ENCODE measurements around the gene NUP54. TPM values are rescaled to one million over a fixed set of nuclear protein-coding genes. Genes with fewer than 3 reads are reported as not detected.

The NUP54 gene
- total and polyA plus RNA-seq, 2 of the 8 experiments (the other 6 are each of a cell fraction or from before 2014, with no cell fraction given) = 51.4 to 103 TPM

GRCh38 chr4:76156635-76157034 is 8.4 kb upstream of the NUP54 start:
- 85% methylated on average over 2 of the region's 2 CpGs; no CpG with 5 or more reads in 1 of the 2 experiments for WGBS, 2 experiments (ENCODE audit: extremely low coverage in 1 of 2, insufficient coverage in 1 of 2, insufficient read length in 1 of 2, insufficient replicate concordance in 2 of 2, low coverage in 1 of 2, low lambda C conversion rate in 2 of 2, missing lambda C conversion rate in 1 of 2)
- Histone ChIP-seq H3K79me2 (ENCODE audit: control insufficient read depth in 1 of 2, insufficient read depth in 2 of 2, low read length in 2 of 2) (no peaks in the 10 kb centered on the region), H4K5ac (ENCODE audit: insufficient read length, low read depth, low read length) (no peak overlapping the region), H2BK15ac (ENCODE audit: low read length) (no peak overlapping the region), H3K4ac (replicated peaks; ENCODE audit: insufficient read length, low read depth, low read length) (no peak overlapping the region), H4K20me1 (replicated peaks in 1 of 2; ENCODE audit: control insufficient read depth in 1 of 2, insufficient read depth in 2 of 2, low read length in 2 of 2) (no peaks in the 10 kb centered on the region), H3K4me2 (ENCODE audit: insufficient read depth in 1 of 2, low read depth in 2 of 2, low read length in 2 of 2) (no peak overlapping the region), H4K91ac (replicated peaks; ENCODE audit: insufficient read length, low read length) (no peak overlapping the region), H2BK120ac (replicated peaks; ENCODE audit: low read depth, low read length) (no peak overlapping the region), H3K23ac (ENCODE audit: insufficient read length) (no peak overlapping the region), H3K27me3 (replicated peaks in 1 of 4; ENCODE audit: control insufficient read depth in 3 of 4, extremely low read depth in 1 of 4, insufficient read depth in 3 of 4, low read length in 3 of 4) (no peaks in the 10 kb centered on the region), H3K4me1 (replicated peaks in 1 of 4; ENCODE audit: control insufficient read depth in 3 of 4, insufficient read depth in 4 of 4, low read length in 3 of 4) (no peaks in the 10 kb centered on the region), H3K23me2 (ENCODE audit: low read depth, low read length) (no peaks in the 10 kb centered on the region), H3K56ac (replicated peaks; ENCODE audit: insufficient read length, low read depth, low read length) (no peak overlapping the region), H3K18ac (ENCODE audit: extremely low read depth, low read length) (no peak overlapping the region), H2BK12ac (ENCODE audit: low read depth, low read length) (no peak overlapping the region), H3K9ac (replicated peaks in 1 of 4; ENCODE audit: extremely low read depth in 1 of 4, low read depth in 3 of 4, low read length in 3 of 4) (no peak overlapping the region), H3K14ac (ENCODE audit: insufficient read length) (no peak overlapping the region), H2AK5ac (ENCODE audit: low read depth, low read length) (no peak overlapping the region), H3K4me3 (ENCODE audit: extremely low read depth in 1 of 4, insufficient read depth in 2 of 4, low read depth in 3 of 4, low read length in 4 of 4) (no peak overlapping the region), H3K79me1 (ENCODE audit: low read depth, low read length) (no peaks in the 10 kb centered on the region), H3K9me3 (ENCODE audit: insufficient read depth in 2 of 2, low read depth in 1 of 2, low read length in 1 of 2) (no peaks in the 10 kb centered on the region), H2BK5ac (ENCODE audit: low read depth, low read length) (no peak overlapping the region), H2AFZ (ENCODE audit: low read length) (no peak overlapping the region), H4K8ac (ENCODE audit: extremely low read depth, insufficient read depth, low read length) (no peak overlapping the region), H3K27ac (ENCODE audit: low read depth, low read length) (no peak overlapping the region), H2BK20ac (ENCODE audit: low read length) (no peak overlapping the region), H3K36me3 (ENCODE audit: control insufficient read depth in 2 of 4, insufficient read depth in 4 of 4, low read length in 3 of 4) (peaks cover 0 to 8% (median 3%) of the 10 kb centered on the region in 4 experiments; a peak in 4 of 8 replicates)
- ChIA-PET POLR2A (ENCODE audit: partially characterized antibody) (interaction anchor here (1.5 kb wide), 1 partner anchor 8 kb away, joined by 6 read pairs; the partner anchor contains the start of gene NUP54), CTCF (ENCODE audit: partially characterized antibody) (interaction anchor here (0.7 to 2.5 kb wide), 3 partner anchors 23 to 275 kb away, joined by 3 to 12 read pairs (median 4); no protein-coding TSS in a partner anchor)
- FAIRE-seq = no peak
- no peak for DNase-seq (ENCODE audit: low read depth in 1 of 2, low spot score in 2 of 2)
- TF ChIP-seq YY1 (IDR thresholded peaks at IDR 0.05; ENCODE audit: low read depth, low read length) (no peak), NANOG (IDR thresholded peaks at IDR 0.05; ENCODE audit: insufficient read depth, low read depth, low read length, poor library complexity, severe bottlenecking) (no peak), RFX5 (IDR thresholded peaks at IDR 0.05; ENCODE audit: borderline replicate concordance, low read depth, low read length) (no peak), PHF8 (conservative IDR thresholded peaks at IDR 0.05; ENCODE audit: low read depth, low read length) (no peak), SUZ12 (IDR thresholded peaks at IDR 0.05; ENCODE audit: low read length) (no peak), EP300 (IDR thresholded peaks at IDR 0.05; ENCODE audit: borderline replicate concordance in 1 of 2, low read depth in 2 of 2, low read length in 2 of 2) (no peak)

All from H1 (cell line).